GM19023 (cell line): ENCODE results near the gene FSTL4.
"Not testable (repeated sequence)": the region's sequence is repeated elsewhere in the genome, so short reads cannot be mapped to it uniquely, and the experiment has no call there.

Experiments
- ATAC-seq: cut with Tn5 transposase; IDR thresholded peaks from one replicate; pipeline ENCODE4 v1.9.1; 2021; ENCODE audit warnings: mild to moderate bottlenecking, moderate library complexity; ENCODE audit not compliant: unreplicated experiment

Gene FSTL4

DNA sequence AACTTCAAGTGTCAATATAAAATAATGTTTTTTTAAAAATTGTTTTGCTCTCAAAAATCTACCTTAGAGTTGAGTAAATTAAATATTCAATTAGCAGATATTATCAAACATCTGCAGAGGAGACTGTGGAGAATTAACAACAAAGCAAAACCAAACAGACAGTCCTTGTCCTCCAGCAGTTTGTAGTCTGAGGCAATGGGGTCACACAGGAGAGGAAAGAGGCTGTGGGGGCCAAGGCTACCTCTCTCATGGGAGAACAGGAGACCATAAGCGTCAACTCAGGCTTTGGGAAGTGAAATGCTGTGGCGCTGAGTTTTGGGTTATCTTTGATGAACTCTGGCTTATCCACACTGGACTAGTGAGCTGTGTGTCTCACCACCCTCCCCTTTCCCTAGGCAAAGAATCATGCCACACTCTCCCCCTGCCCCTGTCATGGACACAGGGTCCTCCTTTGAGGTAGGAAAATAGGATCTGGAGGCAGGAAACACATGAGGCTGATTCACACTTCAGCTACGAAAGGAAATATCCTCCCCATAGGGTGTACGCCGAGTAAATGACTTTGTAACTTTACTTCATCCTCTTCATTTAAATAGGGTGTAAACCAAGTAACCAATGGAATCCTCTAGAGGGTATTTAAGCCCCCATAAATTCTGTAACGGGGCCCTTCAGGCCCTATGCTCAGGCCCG is 152.7 kb downstream of the FSTL4 start:
- no peak for ATAC-seq

DNA sequence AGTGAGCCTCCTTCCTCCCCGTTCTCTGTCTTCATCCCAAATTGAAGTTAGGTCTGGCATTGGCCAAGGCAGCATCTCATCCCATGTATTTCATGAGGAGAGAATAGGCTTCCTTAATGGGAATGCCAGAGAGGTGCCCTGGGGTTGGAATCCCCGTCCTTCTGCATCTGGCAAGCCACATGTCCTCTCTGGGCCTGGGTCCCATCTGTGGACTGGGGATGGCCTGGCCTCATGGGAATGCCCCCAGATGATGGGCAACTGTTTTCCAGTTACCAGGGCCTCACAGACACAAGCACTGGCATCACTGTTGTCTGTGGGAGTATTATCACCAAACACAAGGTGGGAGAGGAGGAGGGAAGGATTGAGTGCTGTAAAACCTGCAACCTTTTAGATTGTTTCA is 153.9 kb downstream of the FSTL4 start:
- no peak for ATAC-seq

DNA sequence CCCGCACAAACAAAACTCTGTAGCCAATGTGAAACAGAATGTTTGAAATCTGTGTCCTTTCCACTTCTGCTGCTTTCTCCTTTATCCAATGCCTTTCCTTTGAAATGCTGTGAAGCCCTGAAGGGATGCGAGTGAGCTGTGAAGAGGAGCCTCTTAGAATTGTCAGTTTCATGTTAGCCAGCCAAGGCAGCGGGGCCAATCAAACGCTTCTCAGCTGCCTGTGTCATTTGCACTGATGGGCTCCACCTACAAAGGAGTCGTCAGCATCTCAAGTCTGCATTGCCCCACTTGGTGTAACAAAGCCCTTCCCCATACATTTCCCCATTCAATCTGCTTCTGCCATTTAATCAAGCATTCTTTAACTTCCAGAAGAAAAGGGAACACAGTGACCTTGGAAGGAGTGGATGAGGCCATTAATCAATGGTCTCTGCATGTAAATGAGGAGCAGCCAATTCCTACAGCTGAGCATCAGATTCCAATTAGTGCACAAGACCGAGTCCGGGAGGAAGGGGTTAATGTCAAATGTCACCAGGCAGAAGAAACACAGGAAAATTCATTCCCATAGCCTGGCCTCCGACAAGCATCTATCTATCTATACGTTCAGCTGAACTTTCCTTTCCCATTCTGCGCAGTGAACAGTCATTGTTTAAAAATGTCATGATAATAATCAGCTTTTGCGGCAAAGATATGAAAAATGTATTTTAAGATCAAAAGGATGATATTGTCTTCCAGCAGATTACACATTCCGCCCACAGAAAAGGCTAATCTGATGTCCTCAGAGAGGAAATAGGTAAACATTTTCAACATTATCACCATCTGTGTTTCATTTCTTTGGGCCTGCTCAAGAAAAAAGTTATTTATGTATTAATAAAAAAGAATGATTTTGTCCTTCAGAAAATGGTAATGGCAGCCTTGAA is 154.6 kb downstream of the FSTL4 start:
- no peak for ATAC-seq

DNA sequence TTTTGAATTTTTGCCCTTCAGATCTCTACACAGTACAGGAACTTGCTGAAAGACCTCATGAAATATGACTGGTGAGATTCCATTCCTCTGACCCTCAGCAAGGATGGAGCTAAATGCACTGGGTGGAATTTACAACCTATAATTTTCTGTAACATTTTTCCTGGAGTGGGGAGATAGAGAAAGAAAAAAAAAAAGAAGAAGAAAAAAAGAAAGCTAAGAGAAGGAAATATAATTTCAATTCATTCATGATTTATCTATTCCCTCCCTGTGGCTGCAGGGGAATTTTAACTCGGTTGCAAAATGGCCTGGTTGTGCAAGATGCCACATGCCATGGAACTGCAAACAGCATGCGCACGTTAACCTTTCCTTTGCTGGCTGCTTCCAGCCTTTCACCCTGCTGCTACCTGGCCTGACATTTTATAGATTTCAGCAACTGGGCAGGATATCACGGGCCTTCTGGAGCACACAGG is 155.4 kb downstream of the FSTL4 start:
- ATAC-seq: no peak

DNA sequence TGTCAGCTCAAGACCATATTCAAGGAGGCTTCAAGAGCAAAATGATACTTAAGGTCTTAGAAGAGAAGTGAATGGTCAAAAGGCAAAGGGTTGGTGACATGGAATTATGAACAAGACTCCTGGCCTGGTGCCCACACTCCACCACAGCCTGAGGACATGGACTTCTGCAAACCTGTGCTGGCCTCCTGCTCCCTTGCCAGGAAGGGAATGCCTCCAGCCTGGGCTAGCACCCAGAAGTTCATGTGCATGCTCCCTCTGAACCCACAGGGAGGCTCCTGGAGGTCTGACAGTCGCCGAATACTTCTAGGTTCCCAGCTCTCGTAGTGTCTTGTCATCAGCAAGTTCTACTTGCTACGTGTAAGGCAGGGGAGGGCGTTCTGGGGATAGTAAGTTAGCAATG is 156.7 kb downstream of the FSTL4 start:
- ATAC-seq: no peak

DNA sequence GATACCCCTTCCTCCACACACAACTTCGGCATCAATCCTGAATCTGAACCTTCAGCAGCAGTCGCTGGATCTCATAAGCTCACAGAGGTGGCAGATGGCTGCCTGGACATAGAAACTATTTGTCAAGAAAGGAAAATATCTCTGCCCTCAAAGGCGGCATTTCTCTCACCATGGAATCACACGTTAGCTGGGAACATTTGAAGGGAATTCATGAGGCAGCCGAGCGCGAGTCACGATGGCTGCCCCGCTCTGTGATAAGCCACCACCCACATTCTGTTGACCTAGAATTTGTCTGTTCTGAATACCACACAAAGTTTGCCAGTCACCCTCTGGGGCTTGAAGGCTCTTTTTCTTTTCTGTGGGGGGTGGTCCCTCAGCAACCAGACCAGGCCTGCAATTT is 157.9 kb downstream of the FSTL4 start:
- no peak for ATAC-seq

DNA sequence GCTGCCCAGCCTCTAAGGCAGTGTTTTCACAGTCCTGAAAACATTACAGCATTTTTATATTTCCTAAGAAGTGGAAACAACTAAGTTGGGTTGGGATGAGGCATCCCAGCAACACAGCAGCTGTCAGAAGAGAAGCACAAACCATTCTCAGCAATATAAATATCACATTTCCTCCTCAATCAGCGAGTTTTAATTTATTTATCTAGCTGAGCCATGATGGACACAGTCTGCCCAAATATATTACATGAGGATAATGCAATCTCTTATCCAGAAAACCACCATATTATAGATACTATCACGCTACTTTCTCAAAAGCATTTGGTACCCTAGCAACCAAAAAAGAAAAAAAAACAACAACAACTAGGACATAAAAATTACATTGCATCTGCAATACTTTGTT is 158.5 kb downstream of the FSTL4 start:
- ATAC-seq: no peak

DNA sequence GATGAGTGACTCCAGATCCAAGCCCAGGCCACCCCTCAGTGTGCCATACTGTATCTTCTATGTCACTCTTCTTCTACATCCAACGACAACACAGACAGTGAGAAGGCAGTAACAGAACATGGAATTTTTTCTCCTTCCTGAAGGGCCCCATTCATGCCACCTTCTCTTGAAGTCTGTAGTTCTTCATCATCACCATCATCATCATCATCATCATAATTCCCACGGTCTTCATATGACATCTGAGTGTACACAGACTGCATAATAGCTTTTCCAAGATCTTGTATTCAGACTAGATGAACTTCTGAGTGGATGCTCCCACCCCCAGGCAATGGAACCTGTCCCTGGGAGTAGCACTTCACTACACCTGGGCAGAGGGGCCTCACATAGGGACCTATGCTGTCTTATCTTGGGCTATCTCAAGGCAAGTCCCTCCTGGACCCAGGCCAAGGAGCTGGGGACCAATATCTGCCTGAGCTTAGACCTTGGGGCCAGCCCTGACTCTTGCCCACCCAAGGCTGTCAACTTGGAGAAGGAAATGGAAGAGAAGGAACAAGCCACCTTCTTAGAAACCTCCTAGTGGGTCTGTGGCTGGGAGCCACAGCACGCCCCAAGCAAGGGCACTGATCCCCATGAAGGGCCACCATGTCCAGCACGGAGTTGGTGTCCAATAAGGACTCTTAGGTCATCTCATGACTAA is 159.1 kb downstream of the FSTL4 start:
- ATAC-seq: no peak

DNA sequence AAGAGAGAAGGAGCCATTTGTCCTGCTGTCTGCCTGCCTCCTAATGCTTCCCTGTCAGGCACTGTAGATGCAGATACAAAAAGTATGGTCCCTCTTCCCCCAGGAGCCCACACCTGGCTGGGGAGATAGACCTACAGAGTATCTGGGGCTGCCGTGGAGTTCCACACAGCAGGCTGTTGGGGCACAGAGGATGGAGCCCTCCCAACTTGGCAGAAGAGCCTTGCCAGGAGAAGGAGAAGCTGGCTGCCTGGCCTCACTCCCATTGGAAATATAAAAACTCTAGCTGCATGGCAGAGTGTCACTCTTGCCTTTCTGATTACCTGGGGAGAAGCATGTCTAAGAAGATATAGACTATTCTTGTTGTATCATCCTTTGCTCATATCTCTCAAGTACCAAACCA is 160.4 kb downstream of the FSTL4 start:
- no peak for ATAC-seq

DNA sequence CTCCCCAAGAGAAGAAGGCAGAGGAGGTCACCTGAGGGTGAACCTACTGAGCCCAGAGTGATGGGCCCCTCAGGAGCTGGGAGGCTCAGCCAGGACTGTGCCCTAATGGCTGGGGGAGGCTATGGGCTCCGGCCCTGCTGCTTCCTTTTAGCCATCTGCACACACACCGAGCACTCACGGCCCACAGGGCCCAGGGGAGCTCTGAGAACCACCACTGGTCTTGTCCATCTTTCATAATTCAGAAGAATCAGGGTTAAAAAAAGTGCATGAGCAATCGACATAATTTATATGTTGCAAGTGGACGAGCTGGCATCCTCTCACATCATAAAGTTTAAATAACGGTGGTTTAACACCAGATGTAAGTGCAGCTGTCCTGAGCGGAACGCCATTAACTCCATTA is 162.1 kb downstream of the FSTL4 start:
- no peak for ATAC-seq

DNA sequence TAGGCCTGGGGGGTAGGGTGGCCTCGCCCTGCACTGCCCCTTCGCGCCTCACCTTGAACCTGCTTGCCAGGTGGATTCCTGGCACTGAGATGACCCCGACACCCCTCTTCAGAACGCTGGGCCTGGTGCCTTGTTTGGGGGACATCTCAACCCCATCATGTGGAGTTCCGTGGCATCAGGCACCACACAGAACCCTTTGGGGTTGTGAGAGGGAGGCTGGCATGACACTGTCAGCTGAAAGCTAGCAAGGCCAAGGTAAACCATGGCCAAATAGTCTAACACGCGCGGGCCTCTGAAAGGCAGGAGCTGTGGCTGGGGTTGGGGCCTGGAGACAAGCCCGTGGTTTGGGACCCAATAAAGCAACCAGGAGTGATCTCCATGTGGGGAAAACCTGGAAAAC is 163.2 kb downstream of the FSTL4 start:
- no peak for ATAC-seq

DNA sequence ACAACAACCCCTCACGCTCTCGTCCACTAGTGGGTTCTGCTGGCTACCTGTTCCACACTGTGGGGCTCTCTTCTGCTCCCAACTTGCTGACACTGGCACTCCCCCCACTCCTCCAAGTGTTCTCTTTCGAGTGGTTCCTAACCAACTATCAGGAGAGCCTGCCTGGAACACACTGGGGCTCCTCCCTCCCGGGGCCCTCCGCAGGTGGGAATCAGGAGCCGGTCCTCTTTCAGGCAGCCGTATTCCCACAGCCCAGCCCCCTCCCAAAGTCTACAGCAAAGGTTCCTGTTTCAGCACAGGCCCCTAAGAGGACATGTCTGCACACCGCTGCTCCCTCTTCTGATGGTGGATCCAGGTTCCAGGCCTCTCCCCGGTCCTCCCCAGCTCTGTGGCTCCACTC is 165.9 kb downstream of the FSTL4 start:
- no peak for ATAC-seq

DNA sequence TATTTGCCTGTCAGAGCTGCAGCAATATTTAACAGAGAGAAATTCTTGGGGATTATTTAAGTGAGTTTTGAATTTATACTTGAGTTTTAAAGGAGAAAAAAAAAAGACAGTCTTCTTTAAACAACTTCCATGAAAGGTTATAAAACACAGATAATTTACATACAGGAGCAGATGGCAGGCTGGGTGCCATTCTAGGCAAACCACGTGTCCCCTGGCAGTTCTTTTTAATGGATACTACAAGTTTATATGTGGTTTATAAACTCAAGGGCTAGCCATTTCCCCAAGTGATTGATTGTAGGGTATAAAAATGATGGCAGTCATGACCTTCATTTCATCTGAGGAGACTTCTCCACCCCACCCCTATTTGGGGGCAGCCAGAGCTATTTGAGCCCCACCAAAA is 166.6 kb downstream of the FSTL4 start:
- no peak for ATAC-seq

DNA sequence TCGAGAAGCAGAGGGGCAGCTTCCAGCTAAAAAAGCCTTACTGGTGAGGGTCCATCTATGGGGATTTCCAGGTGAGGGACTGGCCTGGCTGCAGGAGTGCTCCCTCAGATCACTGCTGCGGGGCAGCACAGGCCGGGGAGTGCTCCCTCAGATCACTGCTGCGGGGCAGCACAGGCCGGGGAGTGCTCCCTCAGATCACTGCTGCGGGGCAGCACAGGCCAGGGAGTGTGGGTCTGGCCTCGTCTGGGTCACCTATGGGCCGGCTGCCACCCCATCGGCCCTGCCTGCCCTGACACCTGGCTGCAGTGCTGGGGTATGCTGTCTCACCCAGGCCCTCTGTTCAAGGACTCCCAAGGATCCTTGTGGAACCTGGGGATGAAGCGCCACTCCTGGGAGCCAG is 167.1 kb downstream of the FSTL4 start:
- not testable (repeated sequence) for ATAC-seq

DNA sequence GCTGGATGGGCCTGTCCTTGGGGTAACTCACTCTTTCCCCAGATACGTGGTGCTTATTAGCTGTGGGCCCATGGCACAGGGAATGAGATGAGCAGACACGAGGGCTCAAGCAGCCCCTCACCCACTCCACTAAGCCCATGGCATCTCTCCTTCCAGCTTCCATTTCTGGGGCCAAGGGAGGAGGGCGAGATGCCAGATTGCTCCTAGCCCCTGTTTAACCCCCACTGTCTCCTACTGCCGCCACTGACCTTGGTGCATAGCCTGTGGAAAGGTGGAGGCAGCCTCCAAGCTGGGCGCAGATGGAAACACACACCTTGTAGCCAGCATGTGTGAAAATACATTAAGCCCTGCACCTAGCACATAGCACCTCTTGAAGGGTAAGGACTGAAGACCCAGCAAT is 167.6 kb downstream of the FSTL4 start:
- ATAC-seq: no peak

DNA sequence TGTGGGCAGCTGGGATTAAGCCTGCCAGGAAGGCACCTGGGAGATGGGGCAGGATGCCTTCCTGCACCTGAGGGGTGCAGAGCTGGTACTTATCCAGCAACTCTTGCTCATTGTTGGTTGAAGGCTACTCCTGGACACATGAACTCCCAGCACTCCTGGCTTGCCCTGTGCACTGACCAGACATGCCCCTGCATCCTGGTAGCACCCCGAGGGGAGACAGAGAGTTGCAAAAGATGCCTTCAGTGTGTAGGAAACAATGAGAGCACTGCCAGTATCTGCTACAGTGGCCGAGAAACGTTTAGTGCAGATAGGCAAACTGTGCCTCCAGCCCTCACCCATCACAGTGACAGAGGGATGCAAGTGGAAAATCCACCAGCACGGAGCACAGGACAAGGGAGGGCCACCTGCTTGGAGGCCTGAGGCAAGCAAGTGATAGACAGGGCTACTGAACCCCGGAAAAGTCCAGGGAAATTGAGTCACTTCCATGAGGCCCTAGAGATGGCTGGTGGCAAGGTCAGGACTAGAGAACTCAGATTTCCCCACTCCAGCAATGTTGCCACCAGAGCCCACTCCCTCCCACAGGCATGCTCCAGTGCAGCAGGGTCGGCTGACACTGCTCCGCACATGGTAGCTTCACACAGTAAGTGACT is 171.1 kb downstream of the FSTL4 start:
- no peak for ATAC-seq

DNA sequence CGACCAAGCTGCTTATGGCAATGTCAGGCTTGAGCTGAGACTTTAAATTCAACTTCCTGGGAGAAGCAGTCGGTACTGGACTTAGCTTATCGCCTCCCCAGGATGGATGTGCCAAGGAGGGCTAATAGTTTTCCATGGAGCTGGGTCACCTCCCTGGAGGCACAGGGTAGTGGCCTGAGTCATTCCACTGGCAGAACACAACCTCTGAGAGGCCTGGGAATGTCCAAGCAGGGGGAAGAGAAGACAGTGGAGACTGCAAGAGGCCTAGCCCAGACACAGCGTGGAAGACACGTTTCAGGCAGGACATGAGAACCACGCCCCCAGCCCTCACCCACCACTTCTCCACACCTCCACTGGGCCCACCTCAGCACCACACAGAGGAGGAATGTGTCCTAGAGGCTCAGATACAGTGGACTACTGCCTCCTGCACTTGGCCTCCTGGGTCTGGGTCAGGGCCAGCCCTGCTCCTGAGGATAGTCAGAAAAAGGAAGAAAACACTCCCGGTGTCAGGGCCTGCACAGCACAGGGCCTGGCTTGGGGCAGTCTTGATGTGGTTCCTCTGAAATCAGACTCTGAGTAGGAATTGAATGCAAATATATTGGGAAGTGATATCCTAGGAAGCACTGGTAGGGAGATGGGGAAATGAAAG is 171.8 kb downstream of the FSTL4 start:
- no peak for ATAC-seq

DNA sequence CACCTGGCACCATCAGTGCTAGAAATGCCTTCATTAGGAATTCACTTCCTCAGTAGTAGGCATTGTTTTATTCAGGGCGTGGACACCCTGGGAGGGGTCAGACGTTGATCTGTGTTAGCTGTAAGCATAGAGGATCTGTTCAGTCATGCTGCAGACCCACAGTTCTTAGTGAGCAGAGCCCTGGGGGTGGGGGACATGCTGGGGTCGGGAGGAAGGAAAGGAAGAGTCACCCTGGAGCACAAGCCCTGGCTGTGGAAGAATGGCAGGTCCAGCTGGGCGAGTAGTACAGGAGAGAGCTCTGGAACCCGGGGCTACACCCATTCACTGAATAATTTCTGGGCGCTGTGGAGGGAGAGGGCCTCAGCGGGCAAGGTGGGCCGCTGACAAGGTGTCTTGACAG is 172.5 kb downstream of the FSTL4 start:
- no peak for ATAC-seq

DNA sequence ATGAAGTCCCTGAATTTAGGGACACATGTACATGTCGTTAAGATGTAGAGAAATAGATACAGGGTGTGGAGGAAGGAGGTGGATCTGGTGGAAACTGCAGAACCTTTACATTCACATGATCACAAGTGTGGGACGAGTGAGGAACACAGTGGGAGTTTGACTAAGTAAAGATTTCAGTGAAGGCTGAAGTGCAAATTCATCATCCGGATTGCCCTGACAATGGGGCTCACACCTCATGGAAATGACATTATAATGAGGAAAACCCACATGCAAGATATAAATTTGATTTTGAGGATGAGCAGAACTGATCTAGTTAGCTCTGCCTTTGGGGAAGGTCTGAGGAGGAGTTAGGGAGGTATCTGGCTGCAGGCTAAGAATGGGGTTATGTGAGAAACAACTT is 173.9 kb downstream of the FSTL4 start:
- ATAC-seq: no peak

DNA sequence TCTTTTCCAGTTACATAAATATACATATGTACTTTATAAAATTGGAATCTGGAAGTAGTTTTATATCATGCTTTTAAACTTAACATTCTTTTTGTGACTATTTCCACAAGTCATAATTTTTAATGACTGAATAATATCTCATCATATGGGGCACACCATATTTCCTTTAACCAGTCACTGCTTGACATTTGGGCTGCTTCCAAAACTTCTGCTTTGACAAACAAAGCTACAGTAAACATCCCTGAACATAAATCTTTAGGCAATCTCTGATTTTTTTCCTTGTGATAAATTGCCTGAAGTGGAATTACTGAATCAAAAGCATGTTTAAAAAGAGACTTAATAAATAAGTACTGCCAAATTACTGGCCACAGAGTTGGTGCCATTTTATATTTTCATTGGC is 178.0 kb downstream of the FSTL4 start:
- ATAC-seq: no peak

DNA sequence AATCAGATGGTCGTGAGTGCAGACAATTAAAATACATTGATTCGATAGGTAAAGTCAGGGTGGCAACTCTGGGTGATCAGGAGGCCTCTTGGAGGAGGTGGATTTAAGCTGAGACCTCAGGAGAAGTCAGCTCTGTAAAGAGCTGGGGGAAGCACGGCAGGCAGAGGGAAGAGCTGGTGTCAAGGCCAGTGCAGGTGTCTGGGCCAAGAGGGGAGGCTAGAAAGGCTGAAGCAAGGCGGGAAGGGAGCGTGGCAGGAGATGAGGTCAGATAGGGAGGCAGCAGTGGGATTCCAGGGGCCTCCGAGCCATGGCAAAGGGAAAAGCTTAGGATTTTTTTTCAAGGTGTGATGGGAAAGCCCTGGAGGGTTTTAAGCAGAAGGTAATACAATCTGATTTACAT is 178.7 kb downstream of the FSTL4 start:
- no peak for ATAC-seq
